Activated T-cell treated with anti-CD3 and anti-CD28 coated beads for 24 hours (primary cell): ENCODE data around the gene IWS1.
"Not testable (repeated sequence)": the region's sequence is repeated elsewhere in the genome, so short reads cannot be mapped to it uniquely, and the experiment has no call there.

Experiments
- DNase-seq: peaks from one replicate; pipeline ENCODE4 v3.0.0-alpha.2; 2020; ENCODE audit warnings: low read depth

The IWS1 gene

GRCh38 chr2:127560201-127560930 is 34.1 kb upstream of the IWS1 start:
- DNase-seq: no peak

- DNase-seq: no peak
Observed at GRCh38 chr2:127559454-127559853, 33.2 kb upstream of the IWS1 start.

- DNase-seq: no peak
Observed at GRCh38 chr2:127558911-127559310, 32.6 kb upstream of the IWS1 start.

- DNase-seq: no peak
Observed at GRCh38 chr2:127552846-127553245, 26.6 kb upstream of the IWS1 start.

- DNase-seq: no peak
Observed at GRCh38 chr2:127552336-127552735, 26.0 kb upstream of the IWS1 start.

- no peak for DNase-seq
Observed at GRCh38 chr2:127551221-127551930, 25.1 kb upstream of the IWS1 start.

GRCh38 chr2:127546797-127547196 is 20.5 kb upstream of the IWS1 start:
- no peak for DNase-seq

GRCh38 chr2:127545796-127546195 is 19.5 kb upstream of the IWS1 start:
- DNase-seq: no peak

GRCh38 chr2:127545189-127545588 is 18.9 kb upstream of the IWS1 start:
- DNase-seq: no peak

GRCh38 chr2:127543013-127543501 is 16.8 kb upstream of the IWS1 start:
- DNase-seq: not testable (repeated sequence)

GRCh38 chr2:127542231-127542630 is 15.9 kb upstream of the IWS1 start:
- DNase-seq: no peak

- no peak for DNase-seq
Observed at GRCh38 chr2:127541809-127542208, 15.5 kb upstream of the IWS1 start.

GRCh38 chr2:127537644-127538043 is 11.4 kb upstream of the IWS1 start:
- DNase-seq: no peak

GRCh38 chr2:127536707-127537541 is 10.6 kb upstream of the IWS1 start:
- DNase-seq: no peak

GRCh38 chr2:127535918-127536317 is 9.6 kb upstream of the IWS1 start:
- no peak for DNase-seq

- no peak for DNase-seq
Observed at GRCh38 chr2:127535422-127535901, 9.2 kb upstream of the IWS1 start, which contains the start of gene MYO7B. Gene MYO7B, plus strand, starts transcription at chr2:127535683. Its CDS starts 24,040 bp downstream, at chr2:127559723.

GRCh38 chr2:127532296-127532695 is 6.0 kb upstream of the IWS1 start:
- DNase-seq: no peak

GRCh38 chr2:127531221-127531648 is 4.9 kb upstream of the IWS1 start:
- DNase-seq: no peak

GRCh38 chr2:127530245-127531140 is 4.2 kb upstream of the IWS1 start:
- no peak for DNase-seq

- not testable (repeated sequence) for DNase-seq
Observed at GRCh38 chr2:127529416-127529815, 3.1 kb upstream of the IWS1 start.

- DNase-seq: no peak
Observed at GRCh38 chr2:127528487-127528886, 2.2 kb upstream of the IWS1 start.
